ENCODE data around the gene MEIOB.
A peak's percentile ranks its signal among the peaks of the same experiment; 100 is the strongest.

The MEIOB gene

GRCh38 chr16:1895068-1895467 lies 23.1 kb upstream of the MEIOB start:
- TF ChIP-seq TAF1 (IDR thresholded peaks at IDR 0.05; ENCODE audit: low read depth) = no peak
- TF ChIP-seq CEBPB (IDR thresholded peaks at IDR 0.05) = no peak
- TF ChIP-seq ZBTB7A (IDR thresholded peaks at IDR 0.05; ENCODE audit: low read depth) = no peak
- no peak for TF ChIP-seq RAD21 (IDR thresholded peaks at IDR 0.05; ENCODE audit: low read depth)
- no peak for TF ChIP-seq TEAD4 (IDR thresholded peaks at IDR 0.05)
- TF ChIP-seq FOXM1 (IDR thresholded peaks at IDR 0.05; ENCODE audit: borderline replicate concordance, low read depth) = no peak
- no peak for TF ChIP-seq TCF12 (IDR thresholded peaks at IDR 0.05; ENCODE audit: low read depth)
- no peak for TF ChIP-seq EGR1 (IDR thresholded peaks at IDR 0.05)
- TF ChIP-seq EP300 (IDR thresholded peaks at IDR 0.05; ENCODE audit: borderline replicate concordance) = no peak
- no peak for TF ChIP-seq REST (IDR thresholded peaks at IDR 0.05; ENCODE audit: low read depth)
- TF ChIP-seq YY1 (IDR thresholded peaks at IDR 0.05; ENCODE audit: low read depth) = no peak
- TF ChIP-seq, protein P1, sequence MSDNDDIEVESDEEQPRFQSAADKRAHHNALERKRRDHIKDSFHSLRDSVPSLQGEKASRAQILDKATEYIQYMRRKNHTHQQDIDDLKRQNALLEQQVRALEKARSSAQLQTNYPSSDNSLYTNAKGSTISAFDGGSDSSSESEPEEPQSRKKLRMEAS (IDR thresholded peaks at IDR 0.05) = no peak
- TF ChIP-seq USF1 (IDR thresholded peaks at IDR 0.05) = no peak
- no peak for TF ChIP-seq CREB1 (IDR thresholded peaks at IDR 0.05; ENCODE audit: low read depth)
- TF ChIP-seq NFIC (IDR thresholded peaks at IDR 0.05) = no peak

DNA sequence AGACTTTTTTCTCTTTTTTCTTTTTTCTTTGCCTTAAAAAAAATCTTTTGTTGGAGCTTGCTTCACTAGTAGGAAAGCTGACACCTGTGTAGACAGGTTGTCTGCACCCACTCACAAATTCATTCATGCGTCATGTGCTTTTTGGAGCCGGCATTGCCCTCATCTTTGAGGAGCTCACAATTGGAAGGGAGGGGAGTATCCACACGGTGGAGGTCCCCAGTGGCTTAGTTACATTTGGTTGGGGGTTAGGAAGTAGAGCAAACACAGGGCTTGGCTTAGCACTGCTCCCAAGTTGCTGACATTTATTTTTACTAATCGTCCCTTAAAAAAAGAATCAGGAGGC lies 18.7 kb upstream of the MEIOB start:
- TF ChIP-seq TCF12 (IDR thresholded peaks at IDR 0.05; ENCODE audit: low read depth) (no peak), TEAD4 (IDR thresholded peaks at IDR 0.05) (no peak), YY1 (IDR thresholded peaks at IDR 0.05; ENCODE audit: low read depth) (no peak), CREB1 (IDR thresholded peaks at IDR 0.05; ENCODE audit: low read depth) (no peak), NFIC (IDR thresholded peaks at IDR 0.05) (no peak), USF1 (IDR thresholded peaks at IDR 0.05) (peak; percentile 23; the same call in 1 of the 2 replicates), REST (IDR thresholded peaks at IDR 0.05; ENCODE audit: low read depth) (no peak)
- TF ChIP-seq, protein P1 (IDR thresholded peaks at IDR 0.05) = 0 out of 2 replicates have a peak, but pooled peaks have one; percentile 1

GRCh38 chr16:1890024-1890707 lies 18.2 kb upstream of the MEIOB start:
- no peak for TF ChIP-seq FOXM1 (IDR thresholded peaks at IDR 0.05; ENCODE audit: borderline replicate concordance, low read depth)
- TF ChIP-seq, protein P1 (IDR thresholded peaks at IDR 0.05) = peak; percentile 33; the same call in 1 of the 2 replicates

DNA sequence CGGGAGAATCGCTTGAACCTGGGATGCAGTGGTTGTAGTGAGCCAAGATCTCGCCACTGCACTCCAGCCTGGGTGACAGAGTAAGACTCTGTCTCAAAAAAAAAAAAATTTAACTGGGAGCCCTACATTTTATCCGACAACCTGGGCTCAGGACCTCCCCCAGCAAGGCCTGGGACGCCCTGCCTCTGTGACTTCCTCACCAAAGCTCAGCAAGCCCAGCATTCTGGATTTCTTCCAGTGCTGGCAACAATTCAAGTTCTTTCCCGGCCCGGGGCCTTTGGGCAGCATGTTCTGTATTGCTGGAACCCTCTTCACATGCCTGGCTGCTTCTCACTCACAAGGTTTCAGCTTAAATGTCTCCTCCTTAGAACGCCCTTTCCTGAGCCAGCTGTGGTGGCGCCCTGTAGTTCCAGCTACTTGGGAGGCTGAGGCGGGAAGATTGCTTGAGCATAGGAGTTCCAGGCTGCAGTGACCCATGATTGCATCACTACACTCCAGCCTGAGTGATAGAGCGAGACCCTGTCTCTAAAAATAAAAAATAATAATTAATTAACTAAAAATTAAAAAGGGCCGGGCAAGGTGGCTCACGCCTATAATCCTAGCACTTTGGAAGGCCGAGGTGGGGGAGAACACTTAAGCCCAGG lies 15.9 kb upstream of the MEIOB start:
- TF ChIP-seq YY1 (IDR thresholded peaks at IDR 0.05; ENCODE audit: low read depth) (no peak), NFIC (IDR thresholded peaks at IDR 0.05) (0 out of 2 replicates have a peak, but pooled peaks have one; percentile 25), CEBPB (IDR thresholded peaks at IDR 0.05) (no peak), TAF1 (IDR thresholded peaks at IDR 0.05; ENCODE audit: low read depth) (no peak)

DNA sequence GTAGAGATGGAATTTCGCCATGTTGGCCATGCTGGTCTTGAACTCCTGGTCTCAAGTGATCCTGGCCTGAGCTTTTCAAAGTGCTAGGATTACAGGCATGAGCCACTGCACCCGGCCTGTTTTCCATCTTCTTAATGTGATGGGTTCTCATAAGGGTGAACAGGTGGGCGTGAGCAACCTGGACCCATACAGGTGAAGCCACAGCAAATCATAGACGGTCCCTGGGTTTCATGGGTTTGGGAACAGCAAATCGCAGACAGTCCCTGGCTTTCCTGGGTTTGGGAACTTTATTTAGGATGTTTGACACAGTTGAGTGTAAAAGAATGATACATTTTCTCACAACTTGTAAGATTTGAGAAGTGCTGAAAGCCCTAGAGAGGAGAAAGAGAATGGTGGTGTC lies 12.9 kb upstream of the MEIOB start:
- TF ChIP-seq NFIC (IDR thresholded peaks at IDR 0.05) = no peak
- TF ChIP-seq EP300 (IDR thresholded peaks at IDR 0.05; ENCODE audit: borderline replicate concordance) = no peak
- TF ChIP-seq CEBPB (IDR thresholded peaks at IDR 0.05) = no peak
- TF ChIP-seq USF1 (IDR thresholded peaks at IDR 0.05) = no peak
- no peak for TF ChIP-seq TAF1 (IDR thresholded peaks at IDR 0.05; ENCODE audit: low read depth)
- TF ChIP-seq FOXM1 (IDR thresholded peaks at IDR 0.05; ENCODE audit: borderline replicate concordance, low read depth) = no peak
- TF ChIP-seq EGR1 (IDR thresholded peaks at IDR 0.05) = no peak
- no peak for TF ChIP-seq TEAD4 (IDR thresholded peaks at IDR 0.05)
- TF ChIP-seq CREB1 (IDR thresholded peaks at IDR 0.05; ENCODE audit: low read depth) = no peak
- TF ChIP-seq RAD21 (IDR thresholded peaks at IDR 0.05; ENCODE audit: low read depth) = no peak
- no peak for TF ChIP-seq ZBTB7A (IDR thresholded peaks at IDR 0.05; ENCODE audit: low read depth)
- TF ChIP-seq YY1 (IDR thresholded peaks at IDR 0.05; ENCODE audit: low read depth) = no peak
- TF ChIP-seq TCF12 (IDR thresholded peaks at IDR 0.05; ENCODE audit: low read depth) = no peak
- TF ChIP-seq, protein P1 (IDR thresholded peaks at IDR 0.05) = no peak

Measured in Ishikawa (cell line).